Testis (tissue), 3 donors: ENCODE measurements around the gene FBXW4. TPM values are rescaled to one million over a fixed set of nuclear protein-coding genes. Genes with fewer than 3 reads are reported as not detected.
A peak's percentile ranks its signal among the peaks of the same experiment; 100 is the strongest.

ENCODE experiments used
- DNase-seq: peaks from one replicate; pipeline ENCODE4 v3.0.0-alpha.2; 2019
- H3K27ac ChIP-seq, 2 donors: fragments of 200-600 bp; sonication (generic); one replicate each; pipeline ENCODE4 v1.5.1; 2019
- H3K27me3 ChIP-seq: fragments of 200-600 bp; sonication (generic); one replicate; pipeline ENCODE4 v1.5.1; 2019
- H3K36me3 ChIP-seq: fragments of 200-600 bp; sonication (generic); one replicate; pipeline ENCODE4 v1.5.1; 2017; ENCODE audit warnings: low read depth; ENCODE audit errors: missing control alignments
- H3K4me1 ChIP-seq: fragments of 200-600 bp; sonication (generic); one replicate; pipeline ENCODE4 v1.5.1; 2019
- H3K4me3 ChIP-seq, 2 donors: fragments of 200-600 bp; sonication (generic); one replicate each; pipeline ENCODE4 v1.5.1; 2017 to 2019
- H3K9me3 ChIP-seq: fragments of 200-600 bp; sonication (generic); one replicate; pipeline ENCODE4 v1.5.1; 2017
- POLR2A ChIP-seq: fragments of 450-650 bp; IDR thresholded peaks from one replicate; pipeline ENCODE4 v1.6.1; 2017; ENCODE audit warnings: antibody characterized with exemption, mild to moderate bottlenecking, moderate library complexity
- WGBS, 2 donors: methylation state at CpG; one replicate each; pipeline ENCODE4 v1.1.5; 2018; 5-methylcytosine and 5-hydroxymethylcytosine counted together
- intact Hi-C: fragments of 100-400 bp; cut with DNase I; formaldehyde crosslinking; loops from one replicate; pipeline ENCODE4 v1.15.1; 2023; ENCODE audit warnings: low total_unique reads
- polyA plus RNA-seq: library from polyadenylated mRNA; stranded (reverse); fragments of 350-450 nt; fragmentation: Illumina TruSeq; extraction: RNeasy Lipid Tissue Mini Kit (QIAGEN cat#74804); gene quantifications from one replicate; pipeline ENCODE4 v1.2.3, GENCODE V29; 2014; ENCODE audit warnings: low read depth, low replicate concordance; ENCODE audit not compliant: insufficient read depth
- total RNA-seq, 2 donors: library from RNA; depleted of rRNA; stranded (reverse); fragments of >200 nt; gene quantifications; one replicate each; pipeline ENCODE4 v1.2.3, GENCODE V29; 2016
- TF ChIP-seq, protein P1 (sequence below), 3 experiments: fragments of 450-650 bp in 2 of 3; fragments of 200-600 bp in 1 of 3; sonication (generic) in 1 of 3; IDR thresholded peaks; one replicate each; pipeline ENCODE4 v1.5.1; 2016 to 2019; ENCODE audit warnings: antibody characterized with exemption in 3 of 3, mild to moderate bottlenecking in 2 of 3, moderate library complexity in 1 of 3

Gene FBXW4
- total and polyA plus RNA-seq, 3 donors from 2014 or later = 49.0 to 76.1 (median 62.5) TPM

DNA sequence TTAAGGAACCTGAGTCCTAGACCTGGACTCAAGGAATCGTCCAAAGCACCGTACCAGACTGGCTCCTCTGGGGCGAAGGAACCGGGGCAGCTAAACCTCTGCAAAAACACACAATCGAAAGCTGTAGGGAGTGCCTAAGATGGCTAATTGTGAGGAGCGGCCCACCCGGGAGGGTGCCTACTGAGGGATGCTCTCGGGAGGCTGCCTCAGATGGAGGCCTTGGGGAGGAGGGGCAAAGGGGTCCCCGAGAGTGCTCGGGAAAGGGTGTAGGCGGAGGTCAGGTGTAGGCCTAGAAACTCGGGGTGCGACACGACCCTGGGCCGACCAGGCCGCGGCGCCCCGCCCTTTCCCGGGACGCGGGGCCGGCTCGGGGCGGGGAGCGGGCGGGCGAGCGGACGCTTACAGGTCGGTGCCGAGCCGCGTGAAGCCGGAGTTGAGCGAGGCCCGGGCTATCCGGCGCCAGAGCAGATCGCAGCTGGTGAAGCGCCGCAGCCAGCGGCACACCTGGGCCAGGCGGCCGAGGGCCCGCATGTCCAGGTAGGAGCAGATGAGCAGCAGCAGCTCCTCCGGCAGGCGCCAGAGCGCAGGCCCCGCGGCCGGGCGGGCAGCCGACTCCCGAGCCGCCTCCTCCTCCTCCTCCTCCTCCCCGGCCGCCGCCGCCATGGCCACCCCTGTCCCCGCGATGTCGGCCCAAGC, 844 bp downstream of the FBXW4 start:
- H3K27ac ChIP-seq = peak overlapping the region; percentile 94 to 96
- H3K36me3 ChIP-seq = no peaks in the 10 kb centered on the region
- intact Hi-C loops = no loop called here
- peak; percentile 80 for DNase-seq
- TF ChIP-seq, protein P1, sequence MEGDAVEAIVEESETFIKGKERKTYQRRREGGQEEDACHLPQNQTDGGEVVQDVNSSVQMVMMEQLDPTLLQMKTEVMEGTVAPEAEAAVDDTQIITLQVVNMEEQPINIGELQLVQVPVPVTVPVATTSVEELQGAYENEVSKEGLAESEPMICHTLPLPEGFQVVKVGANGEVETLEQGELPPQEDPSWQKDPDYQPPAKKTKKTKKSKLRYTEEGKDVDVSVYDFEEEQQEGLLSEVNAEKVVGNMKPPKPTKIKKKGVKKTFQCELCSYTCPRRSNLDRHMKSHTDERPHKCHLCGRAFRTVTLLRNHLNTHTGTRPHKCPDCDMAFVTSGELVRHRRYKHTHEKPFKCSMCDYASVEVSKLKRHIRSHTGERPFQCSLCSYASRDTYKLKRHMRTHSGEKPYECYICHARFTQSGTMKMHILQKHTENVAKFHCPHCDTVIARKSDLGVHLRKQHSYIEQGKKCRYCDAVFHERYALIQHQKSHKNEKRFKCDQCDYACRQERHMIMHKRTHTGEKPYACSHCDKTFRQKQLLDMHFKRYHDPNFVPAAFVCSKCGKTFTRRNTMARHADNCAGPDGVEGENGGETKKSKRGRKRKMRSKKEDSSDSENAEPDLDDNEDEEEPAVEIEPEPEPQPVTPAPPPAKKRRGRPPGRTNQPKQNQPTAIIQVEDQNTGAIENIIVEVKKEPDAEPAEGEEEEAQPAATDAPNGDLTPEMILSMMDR (IDR thresholded peaks at IDR 0.05) = no peak
- no peak for TF ChIP-seq POLR2A
- no peaks in the 10 kb centered on the region for H3K27me3 ChIP-seq
- H3K9me3 ChIP-seq = no peaks in the 10 kb centered on the region
- peak overlapping the region; percentile 84 to 85 for H3K4me3 ChIP-seq
- WGBS, 2 donors = 0% methylated on average over 8 to 63 of the region's 63 CpGs
- H3K4me1 ChIP-seq = peaks cover 19% of the 10 kb centered on the region

DNA sequence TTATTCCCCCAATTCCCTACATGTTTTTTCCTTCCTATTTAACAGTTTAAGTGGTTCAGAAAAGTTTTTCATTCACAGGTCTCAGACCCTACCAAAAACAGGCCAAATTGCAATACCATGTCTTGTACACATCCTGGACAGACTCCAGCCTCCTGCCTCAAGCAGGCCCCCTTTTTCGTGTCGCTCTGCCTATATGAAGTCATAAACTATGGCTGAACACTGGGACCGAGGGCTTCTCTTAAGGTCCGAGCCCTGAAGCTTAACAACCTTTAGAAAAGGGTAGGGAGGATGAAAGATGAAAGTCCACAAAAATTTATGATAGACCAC, 1.4 kb downstream of the FBXW4 start:
- no peak for TF ChIP-seq POLR2A
- TF ChIP-seq, protein P1 (IDR thresholded peaks at IDR 0.05) = no peak
- no peaks in the 10 kb centered on the region for H3K27me3 ChIP-seq
- WGBS, 2 donors = 1 to 2% methylated on average over 4 of the region's 4 CpGs
- H3K9me3 ChIP-seq = no peaks in the 10 kb centered on the region
- H3K4me1 ChIP-seq = peaks cover 21% of the 10 kb centered on the region
- H3K36me3 ChIP-seq = no peaks in the 10 kb centered on the region
- peak overlapping the region; percentile 84 to 85 for H3K4me3 ChIP-seq
- intact Hi-C loops = no loop called here
- DNase-seq = peak; percentile 48
- H3K27ac ChIP-seq = peak overlapping the region; percentile 94 to 96

DNA sequence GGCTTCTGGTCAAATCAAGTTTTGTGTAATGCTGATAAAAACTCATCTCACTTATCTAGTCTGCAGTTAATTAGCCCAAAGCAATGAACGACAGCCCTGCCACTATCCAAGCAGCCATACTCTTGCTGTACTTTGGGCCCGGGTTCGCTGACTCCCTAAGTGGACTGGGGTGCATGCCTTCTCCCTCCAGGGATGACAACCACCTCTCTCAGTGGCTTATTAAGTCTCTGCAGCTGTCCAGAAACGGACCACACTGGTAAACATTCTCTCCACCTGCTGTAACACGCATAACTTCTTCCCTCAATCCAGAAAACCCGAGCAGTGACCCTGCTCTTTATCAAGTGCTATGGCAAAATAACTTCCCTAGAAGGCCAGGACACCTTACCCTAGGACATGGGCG, 3.9 kb downstream of the FBXW4 start:
- peaks cover 23% of the 10 kb centered on the region for H3K4me1 ChIP-seq
- 71 to 87% methylated on average over 7 of the region's 7 CpGs for WGBS, 2 donors
- H3K36me3 ChIP-seq = no peaks in the 10 kb centered on the region
- H3K4me3 ChIP-seq = no peak overlapping the region
- H3K27me3 ChIP-seq = no peaks in the 10 kb centered on the region
- intact Hi-C loops = no loop called here
- H3K27ac ChIP-seq = no peak overlapping the region
- no peak for DNase-seq
- no peak for TF ChIP-seq POLR2A
- TF ChIP-seq, protein P1 (IDR thresholded peaks at IDR 0.05) = no peak
- no peaks in the 10 kb centered on the region for H3K9me3 ChIP-seq

DNA sequence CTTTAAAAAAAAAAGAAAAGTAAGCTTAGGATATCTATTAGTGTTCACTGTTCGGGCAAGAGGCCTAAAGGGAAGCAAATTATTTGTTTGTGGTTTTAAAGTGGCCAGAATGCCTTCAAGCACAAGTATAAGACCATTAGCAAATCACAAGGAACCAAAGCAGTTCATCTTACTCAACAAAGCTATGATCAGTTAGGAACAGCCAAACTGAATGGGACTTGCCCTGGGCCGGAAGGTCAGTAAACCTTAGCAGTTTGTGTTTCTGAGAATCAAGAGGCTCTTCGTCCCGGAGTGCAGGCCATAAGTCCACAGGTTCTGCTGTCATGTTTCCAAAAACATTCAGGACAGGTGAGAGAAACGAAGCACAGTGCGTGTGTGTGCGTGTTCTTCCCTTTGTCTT, 4.5 kb downstream of the FBXW4 start:
- no peaks in the 10 kb centered on the region for H3K27me3 ChIP-seq
- intact Hi-C loops = no loop called here
- TF ChIP-seq, protein P1 (IDR thresholded peaks at IDR 0.05) = no peak
- TF ChIP-seq POLR2A = no peak
- H3K36me3 ChIP-seq = no peaks in the 10 kb centered on the region
- 75% methylated on average over 7 of the region's 7 CpGs for WGBS, 2 donors
- H3K9me3 ChIP-seq = no peaks in the 10 kb centered on the region
- H3K27ac ChIP-seq = no peak overlapping the region
- no peak for DNase-seq
- peaks cover 23% of the 10 kb centered on the region for H3K4me1 ChIP-seq
- no peak overlapping the region for H3K4me3 ChIP-seq

DNA sequence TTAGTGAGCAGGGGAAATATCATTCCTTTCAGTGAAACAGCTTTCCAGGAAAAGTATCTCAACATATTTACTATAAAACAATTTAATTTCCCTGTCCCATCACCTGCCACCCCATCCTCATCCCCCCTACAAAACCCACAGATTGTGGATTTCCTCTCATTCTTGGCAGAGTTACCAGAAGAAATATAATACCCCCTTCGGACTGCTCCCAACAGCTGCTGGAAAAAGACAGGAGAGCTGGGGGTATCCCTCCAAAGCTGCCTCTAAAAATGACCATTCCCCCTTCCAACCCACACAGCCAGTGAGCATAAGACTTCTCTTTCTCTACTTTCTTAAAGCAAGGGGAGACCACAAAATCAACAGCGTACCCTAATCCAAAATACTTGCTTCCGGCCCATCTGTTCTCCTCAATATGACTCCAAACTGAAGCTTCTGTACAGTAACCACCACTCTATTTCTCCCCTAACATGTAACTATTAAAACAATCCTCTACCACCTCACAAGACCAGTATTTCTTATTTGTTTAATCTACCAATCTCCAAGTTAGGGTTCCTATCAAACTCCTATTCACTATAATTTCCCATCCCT, 7.8 kb downstream of the FBXW4 start:
- Histone ChIP-seq H3K27me3 (no peaks in the 10 kb centered on the region), H3K4me3 (no peak overlapping the region), H3K4me1 (peaks cover 10% of the 10 kb centered on the region), H3K27ac (no peak overlapping the region), H3K36me3 (no peaks in the 10 kb centered on the region), H3K9me3 (no peaks in the 10 kb centered on the region)
- no peak for DNase-seq
- TF ChIP-seq, protein P1 (IDR thresholded peaks at IDR 0.05) = no peak
- TF ChIP-seq POLR2A = no peak
- WGBS, 2 donors = 76 to 87% methylated on average over 3 of the region's 3 CpGs
- intact Hi-C loops = no loop called here
